Measurements from ENCODE around the gene WDR45B.

- TF ChIP-seq CTCF (IDR thresholded peaks at IDR 0.05 in 8 of 11, conservative IDR thresholded peaks at IDR 0.05 in 3 of 11): no peak
- no peak for TF ChIP-seq POLR2AphosphoS5 (IDR thresholded peaks at IDR 0.05)
Measured at GRCh38 chr17:82690786-82691489, 42.7 kb upstream of the WDR45B start.

All from spleen (tissue), 7 donors.